Cardiac ventricle fibroblast (primary cell): ENCODE data around the gene NUS1. TPM values are rescaled to one million over a fixed set of nuclear protein-coding genes. Genes with fewer than 3 reads are reported as not detected.

ENCODE experiments used
- total RNA-seq: library from RNA; depleted of rRNA; stranded (reverse); fragments of >200 nt; gene quantifications from 2 replicates; pipeline ENCODE4 v1.2.3, GENCODE V29; 2015

NUS1 gene
- 18.9 and 24.7 TPM in 2 replicates for total RNA-seq

GRCh38 chr6:117674991-117675657 is at the start of gene NUS1:
Gene NUS1 (plus strand): TSS chr6:117675469. CDS start chr6:117675671, 202 bp downstream.

Other genes starting within 250 kb of the NUS1 start
- gene ROS1, start 249.5 kb upstream of the NUS1 start, total RNA-seq, result 0.24 TPM in 1 of 2 replicates, not detected in the other
- 8.6 and 13.5 TPM in 2 replicates for gene DCBLD1, start 192.8 kb upstream of the NUS1 start, total RNA-seq
- 27.6 and 28.9 TPM in 2 replicates for gene GOPC, start 73.0 kb upstream of the NUS1 start, total RNA-seq
- not detected in 2 replicates for gene SLC35F1, start 231.8 kb downstream of the NUS1 start, total RNA-seq